ENCODE measurements around the gene FMN2. TPM values are rescaled to one million over a fixed set of nuclear protein-coding genes. Genes with fewer than 3 reads are reported as not detected.

FMN2 gene
- total RNA-seq, 1 donor from 2014 or later: 1.7 TPM

- H3K9me3 ChIP-seq (ENCODE audit: low read depth): no peaks in the 10 kb centered on the region
- no peak overlapping the region for H3K4me3 Mint-ChIP-seq
- no peaks in the 10 kb centered on the region for H3K36me3 Mint-ChIP-seq
- no peak overlapping the region for H3K4me2 ChIP-seq
- peaks cover 7% of the 10 kb centered on the region for H3K9me3 Mint-ChIP-seq
- no peak overlapping the region for H3K27ac ChIP-seq
- no peaks in the 10 kb centered on the region for H3K79me2 ChIP-seq (ENCODE audit: low read depth)
- H3K27me3 ChIP-seq: peaks cover 32% of the 10 kb centered on the region
- H3K4me3 ChIP-seq: no peak overlapping the region
- H3K4me1 Mint-ChIP-seq: no peaks in the 10 kb centered on the region
- TF ChIP-seq EZH2 (IDR thresholded peaks at IDR 0.05) (no peak), CTCF (IDR thresholded peaks at IDR 0.05) (no peak)
- no peak for DNase-seq (ENCODE audit: low spot score)
- H3K27me3 Mint-ChIP-seq (ENCODE audit: insufficient read depth, low read depth): peaks cover 6% of the 10 kb centered on the region
- H3K4me1 ChIP-seq: no peaks in the 10 kb centered on the region
- no peak overlapping the region for H2AFZ ChIP-seq (replicated peaks)
- no peaks in the 10 kb centered on the region for H3K36me3 ChIP-seq
- no peak overlapping the region for H3K9ac ChIP-seq
- H4K20me1 ChIP-seq (ENCODE audit: low read depth): no peaks in the 10 kb centered on the region
- H3K27ac Mint-ChIP-seq: no peak overlapping the region
- H3F3A ChIP-seq (ENCODE audit: low read depth): no peaks in the 10 kb centered on the region
These were observed 399.5 kb downstream of the FMN2 start for GRCh38 chr1:240491156-240491555.

- Mint-ChIP-seq H3K4me3 (no peak overlapping the region), H3K27ac (no peak overlapping the region), H3K27me3 (ENCODE audit: insufficient read depth, low read depth) (peaks cover 8% of the 10 kb centered on the region), H3K4me1 (no peaks in the 10 kb centered on the region), H3K36me3 (no peaks in the 10 kb centered on the region), H3K9me3 (peaks cover 7% of the 10 kb centered on the region)
- no peak for DNase-seq (ENCODE audit: low spot score)
- Histone ChIP-seq H3K36me3 (no peaks in the 10 kb centered on the region), H3K9me3 (ENCODE audit: low read depth) (no peaks in the 10 kb centered on the region), H3K4me2 (no peak overlapping the region), H3K79me2 (ENCODE audit: low read depth) (no peaks in the 10 kb centered on the region), H3K9ac (no peak overlapping the region), H3K4me1 (no peaks in the 10 kb centered on the region), H3K4me3 (no peak overlapping the region), H2AFZ (replicated peaks) (no peak overlapping the region), H3F3A (ENCODE audit: low read depth) (no peaks in the 10 kb centered on the region), H3K27me3 (peaks cover 32% of the 10 kb centered on the region), H4K20me1 (ENCODE audit: low read depth) (no peaks in the 10 kb centered on the region), H3K27ac (no peak overlapping the region)
- no peak for TF ChIP-seq EZH2phosphoT487 (IDR thresholded peaks at IDR 0.05)
- TF ChIP-seq CTCF (IDR thresholded peaks at IDR 0.05): no peak
- no peak for TF ChIP-seq EZH2 (IDR thresholded peaks at IDR 0.05)
These were observed 400.1 kb downstream of the FMN2 start for GRCh38 chr1:240491796-240492195.

- H3K4me2 ChIP-seq: peak overlapping the region; percentile 77
- TF ChIP-seq CTCF (IDR thresholded peaks at IDR 0.05) (peak; percentile 55), EZH2phosphoT487 (IDR thresholded peaks at IDR 0.05) (no peak), EZH2 (IDR thresholded peaks at IDR 0.05) (no peak)
- no peak overlapping the region for H3K27ac ChIP-seq
- no peaks in the 10 kb centered on the region for H3K4me1 ChIP-seq
- Mint-ChIP-seq H3K27ac (no peak overlapping the region), H3K36me3 (no peaks in the 10 kb centered on the region), H3K4me1 (no peaks in the 10 kb centered on the region), H3K9me3 (peaks cover 7% of the 10 kb centered on the region), H3K4me3 (peak overlapping the region; percentile 68), H3K27me3 (ENCODE audit: insufficient read depth, low read depth) (peaks cover 5% of the 10 kb centered on the region)
- no peaks in the 10 kb centered on the region for H3K79me2 ChIP-seq (ENCODE audit: low read depth)
- H2AFZ ChIP-seq (replicated peaks): peak overlapping the region; percentile 89
- peak; percentile 80 for DNase-seq (ENCODE audit: low spot score)
- H4K20me1 ChIP-seq (ENCODE audit: low read depth): no peaks in the 10 kb centered on the region
- no peaks in the 10 kb centered on the region for H3F3A ChIP-seq (ENCODE audit: low read depth)
- peak overlapping the region; percentile 42 for H3K4me3 ChIP-seq
- H3K36me3 ChIP-seq: no peaks in the 10 kb centered on the region
- H3K27me3 ChIP-seq: peaks cover 32% of the 10 kb centered on the region
- H3K9ac ChIP-seq: no peak overlapping the region
- H3K9me3 ChIP-seq (ENCODE audit: low read depth): no peaks in the 10 kb centered on the region
These were observed 401.3 kb downstream of the FMN2 start for GRCh38 chr1:240492832-240493440.
